HCT116 (cell line): ENCODE data around the gene DMRT3.

ENCODE experiments used
- CTCF ChIP-seq, 3 experiments: fragments of 200-600 bp in 1 of 3; sonication (generic) in 1 of 3; IDR thresholded peaks in 2 of 3; conservative IDR thresholded peaks in 1 of 3; 2 replicates each; pipeline ENCODE4 v1.5.1; 2012 to 2017; ENCODE audit warnings: low read depth in 2 of 3, low read length in 2 of 3, antibody characterized with exemption in 1 of 3, borderline replicate concordance in 1 of 3, control low read depth in 1 of 3, mild to moderate bottlenecking in 1 of 3, mixed read lengths in 1 of 3, mixed run types in 1 of 3, moderate library complexity in 1 of 3; ENCODE audit not compliant: insufficient read depth in 1 of 3
- EZH2 ChIP-seq: fragments of 200-600 bp; sonication (generic); IDR thresholded peaks from 2 replicates; pipeline ENCODE4 v1.6.1; 2017; ENCODE audit warnings: antibody characterized with exemption, mixed run types
- POLR2AphosphoS5 ChIP-seq: IDR thresholded peaks from 2 replicates; pipeline ENCODE4 v1.6.1; 2011; ENCODE audit warnings: mild to moderate bottlenecking, low read depth, low read length, moderate library complexity
- RAD21 ChIP-seq: IDR thresholded peaks from 2 replicates; pipeline ENCODE4 v1.6.1; 2012; ENCODE audit warnings: low read depth, mild to moderate bottlenecking
- REST ChIP-seq: IDR thresholded peaks from 2 replicates; pipeline ENCODE4 v1.6.1; 2012; ENCODE audit warnings: low read depth
- SP1 ChIP-seq: IDR thresholded peaks from 2 replicates; pipeline ENCODE4 v1.6.1; 2012; ENCODE audit warnings: low read depth
- TCF7L2 ChIP-seq: IDR thresholded peaks from 2 replicates; pipeline ENCODE4 v1.7.0; 2011; ENCODE audit warnings: borderline replicate concordance, inconsistent platforms; ENCODE audit not compliant: insufficient read depth, insufficient read length; ENCODE audit errors: extremely low read depth

GRCh38 chr9:976258-976942 is at the start of gene DMRT3:
- TF ChIP-seq TCF7L2 (no peak), POLR2AphosphoS5 (no peak), RAD21 (no peak), REST (no peak), EZH2 (no peak), CTCF (IDR thresholded peaks at IDR 0.05 in 2 of 3, conservative IDR thresholded peaks at IDR 0.05 in 1 of 3; ENCODE audit: borderline replicate concordance in 1 of 3, insufficient read depth in 1 of 3, low read depth in 2 of 3, low read length in 2 of 3) (no peak), SP1 (no peak)
